ENCODE data around the gene KRTAP5-11.
"Not testable (repeated sequence)": the region's sequence is repeated elsewhere in the genome, so short reads cannot be mapped to it uniquely, and the experiment has no call there.

Gene KRTAP5-11

DNA sequence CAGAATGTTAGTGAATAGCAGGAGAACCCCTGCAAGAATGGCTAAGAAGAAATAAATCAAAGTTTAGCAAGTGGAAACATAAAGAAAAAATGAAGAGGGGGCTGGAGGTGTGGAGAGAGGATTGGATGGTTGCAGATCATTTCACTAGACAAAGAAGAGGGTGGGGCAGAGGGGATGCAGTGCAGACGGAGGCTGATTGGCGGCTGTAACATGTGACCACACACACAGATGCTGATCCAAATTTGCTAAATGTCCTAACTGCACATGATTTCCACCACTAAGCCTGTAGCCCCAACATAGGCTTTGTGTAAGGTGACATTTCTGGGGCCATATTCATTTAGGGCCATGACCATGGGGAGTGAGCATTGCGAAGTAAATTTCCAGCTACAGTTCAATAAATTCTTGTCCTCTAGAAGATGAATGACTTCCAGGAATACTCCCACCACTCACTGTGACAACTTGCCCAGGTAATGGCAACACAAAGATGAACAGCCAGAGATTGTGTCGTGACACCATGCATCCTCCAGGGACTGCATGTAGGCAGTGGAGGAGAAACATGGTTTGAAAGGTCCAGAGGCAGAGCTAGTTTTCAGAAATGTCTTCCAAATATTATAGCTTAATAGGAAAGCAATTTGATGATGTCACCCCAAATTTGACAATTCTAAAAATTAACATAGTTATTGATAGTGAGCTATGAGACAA lies 6.8 kb downstream of the KRTAP5-11 start:
- H3K4me3 ChIP-seq (ENCODE audit: low read depth, low read length), result no peak overlapping the region
- TF ChIP-seq MYC (IDR thresholded peaks at IDR 0.05; ENCODE audit: low read depth, low read length) (no peak), POLR2A (IDR thresholded peaks at IDR 0.05; ENCODE audit: extremely low read depth, insufficient read length) (no peak), CTCF (IDR thresholded peaks at IDR 0.05; ENCODE audit: low read depth, low read length) (no peak)
- TF ChIP-seq, protein P1, sequence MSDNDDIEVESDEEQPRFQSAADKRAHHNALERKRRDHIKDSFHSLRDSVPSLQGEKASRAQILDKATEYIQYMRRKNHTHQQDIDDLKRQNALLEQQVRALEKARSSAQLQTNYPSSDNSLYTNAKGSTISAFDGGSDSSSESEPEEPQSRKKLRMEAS (IDR thresholded peaks at IDR 0.05; ENCODE audit: low read depth, low read length), result no peak
- no peak for DNase-seq (ENCODE audit: low read depth)

- H3K4me3 ChIP-seq (ENCODE audit: low read depth, low read length), result no peak overlapping the region
- no peak for DNase-seq (ENCODE audit: low read depth)
- TF ChIP-seq POLR2A (IDR thresholded peaks at IDR 0.05; ENCODE audit: extremely low read depth, insufficient read length) (no peak), MYC (IDR thresholded peaks at IDR 0.05; ENCODE audit: low read depth, low read length) (no peak), CTCF (IDR thresholded peaks at IDR 0.05; ENCODE audit: low read depth, low read length) (no peak)
- TF ChIP-seq, protein P1 (IDR thresholded peaks at IDR 0.05; ENCODE audit: low read depth, low read length), result no peak
Measured at GRCh38 chr11:71574418-71574817, 8.3 kb downstream of the KRTAP5-11 start.

GRCh38 chr11:71572811-71573210 lies 9.9 kb downstream of the KRTAP5-11 start:
- TF ChIP-seq CTCF (IDR thresholded peaks at IDR 0.05; ENCODE audit: low read depth, low read length), result no peak
- TF ChIP-seq, protein P1 (IDR thresholded peaks at IDR 0.05; ENCODE audit: low read depth, low read length), result no peak
- TF ChIP-seq POLR2A (IDR thresholded peaks at IDR 0.05; ENCODE audit: extremely low read depth, insufficient read length), result no peak
- H3K4me3 ChIP-seq (ENCODE audit: low read depth, low read length), result no peak overlapping the region
- DNase-seq (ENCODE audit: low read depth), result no peak

- not testable (repeated sequence) for DNase-seq (ENCODE audit: low read depth); H3K4me3 ChIP-seq (ENCODE audit: low read depth, low read length)
Measured at GRCh38 chr11:71571101-71571850, 11.4 kb downstream of the KRTAP5-11 start.

DNA sequence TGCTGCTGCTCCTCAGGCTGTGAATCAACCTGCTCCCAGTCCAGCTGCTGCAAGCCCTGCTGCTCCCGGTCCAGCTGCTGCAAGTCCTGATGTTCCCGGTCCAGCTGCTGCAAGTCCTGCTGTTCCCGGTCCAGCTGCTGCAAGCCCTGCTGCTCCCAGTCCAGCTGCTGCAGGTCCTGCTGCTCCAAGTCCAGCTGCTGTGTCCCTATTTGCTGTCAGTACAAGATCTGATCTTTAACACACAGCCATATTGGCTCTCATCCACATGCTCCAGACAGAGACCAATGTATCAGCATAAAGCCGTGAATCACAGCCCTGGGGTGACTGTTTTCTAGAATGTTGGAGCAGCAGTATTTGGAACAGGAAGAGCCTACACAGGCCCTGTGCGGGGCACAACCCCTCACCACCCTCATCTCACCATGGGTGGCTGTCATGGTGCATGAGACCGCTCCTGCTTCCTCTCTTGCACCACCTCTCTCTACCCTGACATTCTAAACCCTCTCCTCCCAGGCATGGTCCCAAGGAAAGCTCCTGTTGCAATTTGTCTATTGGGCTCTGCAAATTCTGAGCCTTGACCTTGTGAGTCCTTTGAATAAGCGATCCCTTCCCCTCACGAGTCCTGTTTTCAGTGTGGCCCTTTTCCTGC lies 13.8 kb downstream of the KRTAP5-11 start:
- no peak overlapping the region for H3K4me3 ChIP-seq (ENCODE audit: low read depth, low read length)
- DNase-seq (ENCODE audit: low read depth), result no peak
- no peak for TF ChIP-seq MYC (IDR thresholded peaks at IDR 0.05; ENCODE audit: low read depth, low read length)
- TF ChIP-seq POLR2A (IDR thresholded peaks at IDR 0.05; ENCODE audit: extremely low read depth, insufficient read length), result no peak
- TF ChIP-seq CTCF (IDR thresholded peaks at IDR 0.05; ENCODE audit: low read depth, low read length), result no peak
- TF ChIP-seq, protein P1 (IDR thresholded peaks at IDR 0.05; ENCODE audit: low read depth, low read length), result no peak

- not testable (repeated sequence) for DNase-seq (ENCODE audit: low read depth); H3K4me3 ChIP-seq (ENCODE audit: low read depth, low read length)
Measured at GRCh38 chr11:71567633-71568032, 15.0 kb downstream of the KRTAP5-11 start.

DNA sequence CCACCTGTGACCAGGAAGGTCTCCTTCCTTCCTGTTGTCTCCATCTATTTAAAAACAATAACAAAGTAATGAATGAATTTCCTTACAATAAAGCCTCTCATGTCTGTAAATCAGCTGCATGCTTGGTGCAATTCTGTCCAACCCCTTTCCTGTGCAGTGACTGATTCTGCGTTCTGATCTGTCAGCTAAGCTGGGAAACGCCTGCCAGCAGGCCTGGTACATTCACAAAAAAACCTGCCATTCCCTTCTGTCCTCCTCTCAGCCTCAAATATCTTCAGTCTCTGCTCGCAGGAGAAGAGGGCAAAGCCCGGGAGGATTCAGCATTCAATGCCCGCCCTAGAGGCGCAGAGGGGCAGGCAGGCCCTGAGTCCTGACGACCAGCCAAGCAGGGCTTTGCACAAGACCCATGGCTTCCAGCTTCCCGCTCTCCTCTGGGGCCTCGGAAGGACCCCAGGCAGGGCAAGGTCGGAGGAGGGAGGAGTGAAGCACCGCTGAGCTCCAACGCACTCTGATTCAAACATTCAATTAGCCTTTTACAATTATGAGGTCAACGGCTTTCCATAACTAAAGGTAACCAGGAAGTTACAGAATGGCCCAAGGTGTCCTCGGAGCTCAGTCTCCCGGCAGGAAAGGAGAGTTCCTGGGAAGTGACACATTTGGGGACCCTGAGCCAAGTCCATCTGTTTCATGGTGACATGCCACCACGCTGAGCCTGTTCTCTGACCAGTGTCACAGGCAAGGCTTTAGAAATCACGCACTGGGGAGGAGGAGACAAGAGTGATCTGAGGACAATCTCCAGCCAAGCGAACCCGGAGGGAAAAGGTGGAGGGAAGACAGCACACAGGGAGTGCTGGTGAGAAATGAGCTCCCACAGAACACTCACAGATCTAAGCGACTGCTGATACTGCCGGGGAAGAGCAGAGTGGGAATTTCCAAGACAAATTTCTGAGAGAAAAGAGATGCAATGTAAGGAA lies 15.8 kb downstream of the KRTAP5-11 start:
- not testable (repeated sequence) for H3K4me3 ChIP-seq (ENCODE audit: low read depth, low read length); DNase-seq (ENCODE audit: low read depth)
